Heart left ventricle (tissue), 16 donors: ENCODE measurements around the gene ALDOB. TPM values are rescaled to one million over a fixed set of nuclear protein-coding genes. Genes with fewer than 3 reads are reported as not detected.

Experiments used
- ATAC-seq, 4 donors: fragments of 200-7000 bp; cut with Tn5 transposase; one replicate each; pipeline ENCODE4 v1.9.1; 2020 to 2022; ENCODE audit warnings: moderate library complexity in 4 of 4, mild to moderate bottlenecking in 3 of 4, moderate number of reproducible peaks in 1 of 4
- DNase-seq, 5 donors: peaks; one replicate each; pipeline ENCODE4 v3.0.0-alpha.2; 2020
- H3K27ac ChIP-seq, 12 donors: fragments of 200-600 bp; sonication (generic) in 4 of 12; one replicate each; pipeline versions ENCODE4 v1.5.0 to v1.8.0; 2016 to 2022; ENCODE audit warnings: mild to moderate bottlenecking in 2 of 12
- H3K27me3 ChIP-seq, 9 donors: fragments of 200-600 bp; sonication (generic) in 2 of 9; one replicate each; pipeline versions ENCODE4 v1.5.1 to v1.8.0; 2016 to 2022; ENCODE audit warnings: mild to moderate bottlenecking in 3 of 9
- H3K36me3 ChIP-seq, 9 donors: fragments of 200-600 bp; sonication (generic) in 2 of 9; one replicate each; pipeline versions ENCODE4 v1.5.0 to v1.8.0; 2018 to 2022; ENCODE audit warnings: mild to moderate bottlenecking in 2 of 9
- H3K4me1 ChIP-seq, 12 donors: fragments of 200-600 bp; sonication (generic) in 4 of 12; one replicate each; pipeline versions ENCODE4 v1.5.0 to v1.8.0; 2016 to 2022; ENCODE audit warnings: mild to moderate bottlenecking in 3 of 12
- H3K4me3 ChIP-seq, 12 donors: fragments of 200-600 bp; sonication (generic) in 4 of 12; one replicate each; pipeline versions ENCODE4 v1.5.0 to v1.8.0; 2017 to 2022; ENCODE audit warnings: mild to moderate bottlenecking in 9 of 12, moderate library complexity in 4 of 12
- H3K9me3 ChIP-seq, 12 donors: fragments of 200-600 bp; sonication (generic) in 4 of 12; one replicate each; pipeline versions ENCODE4 v1.5.0 to v1.8.0; 2016 to 2022; ENCODE audit warnings: mild to moderate bottlenecking in 1 of 12
- CTCF ChIP-seq, 12 donors: fragments of 200-600 bp; sonication (generic) in 4 of 12; IDR thresholded peaks; one replicate each; pipeline versions ENCODE4 v1.5.0 to v1.8.0; 2018 to 2022; ENCODE audit warnings: antibody characterized with exemption in 12 of 12, mild to moderate bottlenecking in 5 of 12
- POLR2A ChIP-seq, 2 donors: fragments of 450-650 bp; IDR thresholded peaks; one replicate each; pipeline ENCODE4 v1.6.1; 2017; ENCODE audit warnings: antibody characterized with exemption in 2 of 2, mild to moderate bottlenecking in 2 of 2, moderate library complexity in 2 of 2
- intact Hi-C, 10 donors: fragments of 100-400 bp; cut with DNase I; formaldehyde crosslinking; loops; one replicate each; pipeline versions ENCODE4 v1.11.1 to v1.14.2; 2022
- polyA plus RNA-seq, 2 donors: library from polyadenylated mRNA; stranded (reverse); fragments of 200-250 nt; gene quantifications; one replicate each; pipeline ENCODE4 v1.2.3, GENCODE V29; 2013
- total RNA-seq, 9 donors: library from RNA; depleted of rRNA in 2 of 9; stranded (reverse); fragments of >200 nt in 2 of 9; fragmentation: NEBNext Ultra II Directional in 3 of 9; extraction: Animal tissue kit (Norgen Biotek cat#: 25700) in 3 of 9; gene quantifications; one replicate each; pipeline versions ENCODE4 v1.1.0 to v1.2.4, GENCODE V29; 2016 to 2023
- donor health status: ischemic (EF 13 %, LVEDD 7.1; RV severe dilation, severe dysfunction).
- donor health status: healthy with polysubstance abuse.
- donor health status: DM: no; HTN: yes; CAD: no.
- donor health status: DM: no; HTN: no; CAD: no.
- donor health status: ischemic (EF 25% LVEDD 6.9; RV normal size, moderate dysfunction).
- donor health status: ischemic (EF 25% LVEDD 5.7; RV mildly dilated, moderate dysfunction).
- donor health status: healthy.
- donor health status: DM: yes; HTN: yes; CAD: no.
- donor health status: ischemic (EF 35%, LVEDD 5.7; RV mildly dilated, moderate dysfunction).
- donor health status: nonischemic (EF 11% LVEDD 7.7; RV severe dilation, severe dysfunction).
- donor health status: DM: yes; HTN: yes; CAD: no.
- donor health status: PGD.
- donor health status: ischemic (EF 29% LVEDD 5.4; RV normal size, mild dysfunction).
- donor health status: nonischemic (EF 23%, LVEDD 6.1; RV moderate dilation, normal function).

Gene ALDOB
- total and polyA plus RNA-seq, 11 donors: 0.15 to 1.8 (median 0.46) TPM; not detected in 3

DNA sequence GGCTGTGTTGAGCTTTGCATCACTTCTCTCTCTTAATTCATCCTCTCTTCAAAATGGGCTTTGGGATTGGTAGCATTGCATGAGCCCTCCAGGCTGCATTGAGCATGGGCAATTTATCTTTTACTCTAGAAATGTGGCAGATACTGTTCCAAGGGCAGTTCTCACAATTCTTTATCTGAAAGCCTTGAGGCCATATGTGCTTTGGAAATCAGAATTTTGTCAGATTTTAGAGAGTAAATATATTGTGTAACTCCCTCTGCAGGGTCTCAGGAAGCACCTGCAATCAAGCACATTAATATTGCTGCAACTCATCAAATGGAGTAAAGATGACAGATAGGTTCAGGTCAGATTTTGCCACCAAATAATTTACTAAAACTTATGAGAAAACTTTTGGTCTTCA is 17.6 kb downstream of the ALDOB start:
- DNase-seq (no peak), ATAC-seq (no peak)
- no peak overlapping the region for H3K4me3 ChIP-seq
- H3K27me3 ChIP-seq: no peaks in the 10 kb centered on the region
- peaks cover 0 to 10% (median 0%) of the 10 kb centered on the region in 9 donors for H3K36me3 ChIP-seq
- H3K27ac ChIP-seq: no peak overlapping the region
- TF ChIP-seq CTCF (IDR thresholded peaks at IDR 0.05): no peak
- TF ChIP-seq POLR2A (IDR thresholded peaks at IDR 0.05): no peak
- H3K9me3 ChIP-seq: peaks cover 0 to 69% (median 21%) of the 10 kb centered on the region in 12 donors
- intact Hi-C loops: no loop called here
- peaks cover 0 to 13% (median 0%) of the 10 kb centered on the region in 12 donors for H3K4me1 ChIP-seq

- Histone ChIP-seq H3K4me3 (no peak overlapping the region), H3K27ac (no peak overlapping the region), H3K27me3 (no peaks in the 10 kb centered on the region), H3K36me3 (peaks cover 0 to 14% (median 0%) of the 10 kb centered on the region in 9 donors), H3K4me1 (peaks cover 0 to 13% (median 0%) of the 10 kb centered on the region in 12 donors), H3K9me3 (peaks cover 0 to 74% (median 26%) of the 10 kb centered on the region in 12 donors)
- DNase-seq (no peak), ATAC-seq (no peak)
- intact Hi-C loops: no loop called here
- TF ChIP-seq POLR2A (IDR thresholded peaks at IDR 0.05) (no peak), CTCF (IDR thresholded peaks at IDR 0.05) (no peak)
Observed at GRCh38 chr9:101417389-101417788, 18.2 kb downstream of the ALDOB start.

GRCh38 chr9:101415578-101415977 is 20.0 kb downstream of the ALDOB start:
- H3K4me3 ChIP-seq: no peak overlapping the region
- no peaks in the 10 kb centered on the region for H3K27me3 ChIP-seq
- no peak for ATAC-seq
- intact Hi-C loops: no loop called here
- H3K4me1 ChIP-seq: peaks cover 0 to 13% (median 0%) of the 10 kb centered on the region in 12 donors
- H3K27ac ChIP-seq: no peak overlapping the region
- H3K36me3 ChIP-seq: peaks cover 0 to 23% (median 0%) of the 10 kb centered on the region in 9 donors
- peaks cover 0 to 93% (median 42%) of the 10 kb centered on the region in 12 donors for H3K9me3 ChIP-seq
- no peak for TF ChIP-seq POLR2A (IDR thresholded peaks at IDR 0.05)
- no peak for TF ChIP-seq CTCF (IDR thresholded peaks at IDR 0.05)
- no peak for DNase-seq

GRCh38 chr9:101414839-101415238 is 20.7 kb downstream of the ALDOB start:
- no peak for DNase-seq
- TF ChIP-seq POLR2A (IDR thresholded peaks at IDR 0.05) (no peak), CTCF (IDR thresholded peaks at IDR 0.05) (no peak)
- peaks cover 0 to 94% (median 49%) of the 10 kb centered on the region in 12 donors for H3K9me3 ChIP-seq
- H3K4me3 ChIP-seq: no peak overlapping the region
- H3K27ac ChIP-seq: no peak overlapping the region
- intact Hi-C loops: no loop called here
- no peaks in the 10 kb centered on the region for H3K27me3 ChIP-seq
- no peak for ATAC-seq
- H3K4me1 ChIP-seq: peaks cover 0 to 7% (median 0%) of the 10 kb centered on the region in 12 donors
- H3K36me3 ChIP-seq: peaks cover 0 to 31% (median 0%) of the 10 kb centered on the region in 9 donors
